KOPT-K1 (cell line): ENCODE measurements around the gene UPK3BL1.
"Not testable (repeated sequence)": the region's sequence is repeated elsewhere in the genome, so short reads cannot be mapped to it uniquely, and the experiment has no call there.

Experiments
- H3K27ac ChIP-seq: fragments of 200-600 bp; sonication (generic); 2 replicates; pipeline ENCODE4 v1.5.1; 2016; ENCODE audit warnings: antibody characterized with exemption, mild to moderate bottlenecking, low read depth, low read length; ENCODE audit not compliant: poor library complexity, severe bottlenecking
- H3K36me3 ChIP-seq: fragments of 200-600 bp; sonication (generic); 2 replicates; pipeline ENCODE4 v1.5.1; 2017; ENCODE audit warnings: antibody characterized with exemption, mild to moderate bottlenecking, low read length, moderate library complexity; ENCODE audit not compliant: insufficient read depth
- H3K9me3 ChIP-seq: fragments of 200-600 bp; sonication (generic); 2 replicates; pipeline ENCODE4 v1.5.1; 2017; ENCODE audit warnings: antibody characterized with exemption, low read length, mild to moderate bottlenecking; ENCODE audit not compliant: insufficient read depth, poor library complexity, severe bottlenecking

Gene UPK3BL1

DNA sequence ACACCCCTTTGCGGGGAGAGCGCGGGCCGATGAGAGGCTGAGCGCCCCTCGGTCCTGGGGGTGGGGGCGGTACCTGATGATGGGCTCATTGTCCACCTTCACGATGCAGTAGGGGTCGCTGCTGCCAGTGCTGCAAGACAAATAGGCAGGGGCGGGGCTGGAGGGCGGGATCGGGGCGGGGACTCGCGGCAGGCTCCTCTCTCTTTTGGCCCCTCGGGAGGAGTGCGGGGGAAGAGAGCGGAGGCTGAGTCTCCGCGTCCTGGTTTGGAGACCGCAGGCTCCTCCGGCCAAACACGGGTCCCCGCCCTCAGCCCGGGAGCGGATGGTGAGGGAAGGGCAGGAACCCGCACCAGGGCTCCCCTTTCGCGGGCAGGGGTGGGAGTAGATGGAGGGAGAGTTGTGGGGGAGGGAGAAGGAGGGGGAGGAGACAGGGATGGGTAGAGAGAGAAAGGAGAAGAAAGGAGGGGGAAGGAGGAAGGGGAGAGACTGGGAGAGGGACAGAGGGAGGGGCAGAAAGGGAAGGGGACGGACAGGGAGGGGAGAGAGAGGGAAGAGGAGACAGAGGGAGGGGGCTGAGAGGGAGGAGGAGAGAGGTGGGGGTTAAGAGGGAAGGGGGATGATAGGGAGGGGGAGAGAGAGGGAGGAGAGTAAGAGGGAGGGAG is 31.4 kb downstream of the UPK3BL1 start:
- H3K36me3 ChIP-seq, H3K9me3 ChIP-seq, H3K27ac ChIP-seq: not testable (repeated sequence)

DNA sequence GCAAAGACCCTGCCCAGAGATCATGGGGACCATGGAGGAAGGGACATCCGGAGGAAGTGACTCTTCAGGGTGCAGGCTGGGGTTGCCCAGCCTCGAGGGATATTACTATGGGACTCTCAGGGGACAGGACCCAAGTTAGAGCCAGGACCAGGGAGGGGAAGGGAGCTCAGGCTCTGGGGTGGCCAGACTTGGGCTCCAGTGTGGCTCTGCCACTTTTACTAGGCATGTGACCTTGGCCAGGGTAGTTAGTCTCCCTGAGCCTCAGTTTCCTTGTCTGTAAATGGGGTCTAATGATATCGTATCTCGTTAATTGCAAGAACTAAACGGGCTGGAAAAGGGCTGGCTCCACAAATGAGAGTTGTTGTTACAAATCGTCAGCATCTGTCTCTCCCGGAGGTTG is 32.1 kb downstream of the UPK3BL1 start:
- not testable (repeated sequence) for H3K27ac ChIP-seq, H3K36me3 ChIP-seq, H3K9me3 ChIP-seq

DNA sequence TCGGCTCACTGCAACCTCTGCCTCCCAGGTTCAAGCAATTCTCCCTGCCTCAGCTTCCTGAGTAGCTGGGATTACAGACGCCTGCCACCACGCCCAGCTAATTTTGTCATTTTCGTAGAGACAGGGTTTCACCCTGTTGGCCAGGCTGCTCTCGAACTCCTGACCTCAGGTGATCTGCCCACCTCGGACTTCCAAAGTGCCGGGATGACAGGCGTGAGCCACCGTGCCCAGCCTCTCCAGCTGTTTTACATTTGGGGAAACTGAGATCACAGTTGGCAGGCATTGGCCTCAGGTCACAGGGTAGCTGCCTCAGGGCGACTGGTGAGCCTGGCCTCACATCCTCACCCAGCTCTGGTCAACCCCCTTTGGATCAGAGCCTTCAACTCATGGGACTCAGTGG is 32.9 kb downstream of the UPK3BL1 start:
- H3K9me3 ChIP-seq, H3K27ac ChIP-seq: not testable (repeated sequence)

DNA sequence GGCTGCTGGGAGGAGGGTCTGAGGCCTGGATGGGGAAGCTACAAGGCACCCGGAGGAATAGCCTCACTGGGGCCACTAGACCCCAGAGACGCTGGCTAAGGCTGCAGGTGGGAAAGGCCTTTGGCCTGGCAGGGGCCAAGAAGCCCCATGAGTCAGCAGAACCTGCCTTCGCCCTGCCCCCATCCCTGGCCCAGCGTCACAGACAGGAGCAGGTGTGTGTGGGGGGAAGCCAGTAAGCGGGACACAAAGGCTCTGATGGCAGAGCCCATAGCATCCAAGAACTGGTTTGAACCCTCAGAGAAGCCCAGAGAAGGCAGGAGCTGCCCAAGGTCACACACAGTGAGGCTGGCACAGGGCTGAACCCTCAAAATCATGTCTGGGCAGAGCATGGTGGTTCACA is 35.7 kb downstream of the UPK3BL1 start:
- not testable (repeated sequence) for H3K27ac ChIP-seq

More for the DNA sequence above, 32.9 kb downstream of the UPK3BL1 start:
- H3K36me3 ChIP-seq, result not testable (repeated sequence)

DNA sequence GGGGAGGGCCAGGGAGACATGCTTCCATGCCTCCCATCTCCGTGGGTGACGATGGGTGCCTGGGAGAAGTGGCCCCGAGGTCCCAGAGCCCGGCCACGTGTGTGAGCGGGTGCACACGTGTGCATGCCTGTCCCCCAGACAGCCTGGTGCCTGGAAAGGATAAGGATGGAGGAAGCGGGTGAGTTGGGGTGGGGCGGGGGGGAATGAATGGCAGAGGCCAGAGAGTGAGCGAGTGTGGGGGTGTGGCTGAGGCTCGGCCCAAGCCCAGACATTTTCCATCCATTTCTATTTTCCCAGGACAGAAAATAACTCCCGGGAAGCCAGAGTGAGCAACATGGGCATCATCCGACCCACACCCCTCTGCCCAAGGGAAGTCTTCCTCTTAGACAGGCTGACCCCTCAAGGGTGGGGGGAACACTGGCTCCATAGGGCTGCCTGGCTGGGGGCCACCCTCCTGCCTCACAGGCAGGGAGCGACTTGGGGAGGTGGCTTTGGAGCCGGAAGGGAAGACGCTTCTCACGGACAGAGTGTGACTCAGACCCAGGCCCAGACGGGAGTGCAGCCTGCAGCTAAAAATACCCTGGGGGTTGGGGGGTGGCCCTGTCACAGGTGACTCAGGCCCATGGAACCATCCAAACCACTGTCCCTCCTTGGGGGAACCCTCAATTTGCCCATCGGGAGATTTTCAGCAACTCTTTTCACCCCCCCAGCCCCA is 38.0 kb downstream of the UPK3BL1 start:
- not testable (repeated sequence) for H3K27ac ChIP-seq, H3K36me3 ChIP-seq, H3K9me3 ChIP-seq

More for the DNA sequence above, 35.7 kb downstream of the UPK3BL1 start:
- H3K9me3 ChIP-seq, H3K36me3 ChIP-seq: not testable (repeated sequence)

DNA sequence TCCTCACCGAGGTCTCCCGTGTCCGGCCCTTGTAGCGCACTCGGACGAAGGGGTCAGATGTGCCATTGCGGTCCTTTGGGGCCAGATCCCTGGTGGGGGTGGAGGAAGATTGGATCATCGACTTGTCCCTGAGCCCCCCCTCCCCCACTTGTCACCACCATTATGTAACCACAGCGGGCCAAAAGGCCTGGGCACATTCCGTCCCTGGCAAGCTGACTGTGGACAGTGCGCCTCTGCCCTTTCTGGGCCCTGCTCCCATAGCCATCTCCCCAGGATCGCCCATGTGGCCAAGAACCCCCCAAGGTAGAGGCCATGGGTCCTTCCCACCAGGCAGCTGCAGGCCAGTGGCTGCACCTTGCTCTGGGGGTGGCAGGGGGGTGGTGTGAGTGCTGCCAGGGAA is 40.3 kb downstream of the UPK3BL1 start:
- not testable (repeated sequence) for H3K27ac ChIP-seq, H3K9me3 ChIP-seq, H3K36me3 ChIP-seq

DNA sequence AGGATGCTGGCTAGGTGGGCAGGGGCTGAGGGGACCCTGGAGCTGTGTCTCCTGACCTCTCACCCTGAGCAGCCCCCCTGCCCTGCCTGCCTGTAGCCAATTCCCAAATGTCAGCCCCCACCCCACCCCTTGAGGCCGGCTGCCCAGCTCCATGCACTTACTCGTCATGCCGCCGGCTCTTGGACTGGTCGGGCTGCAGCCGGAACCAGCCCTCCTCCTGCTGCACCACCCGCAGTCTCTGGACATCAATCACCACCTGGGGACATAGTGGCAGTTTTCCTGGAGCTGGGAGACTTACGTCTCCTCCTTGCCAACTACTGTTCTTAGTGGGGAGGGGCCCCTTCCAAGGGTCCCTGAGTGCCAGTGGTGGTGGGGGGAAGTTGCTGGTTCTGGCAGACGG is 42.9 kb downstream of the UPK3BL1 start:
- H3K9me3 ChIP-seq, H3K36me3 ChIP-seq, H3K27ac ChIP-seq: not testable (repeated sequence)

DNA sequence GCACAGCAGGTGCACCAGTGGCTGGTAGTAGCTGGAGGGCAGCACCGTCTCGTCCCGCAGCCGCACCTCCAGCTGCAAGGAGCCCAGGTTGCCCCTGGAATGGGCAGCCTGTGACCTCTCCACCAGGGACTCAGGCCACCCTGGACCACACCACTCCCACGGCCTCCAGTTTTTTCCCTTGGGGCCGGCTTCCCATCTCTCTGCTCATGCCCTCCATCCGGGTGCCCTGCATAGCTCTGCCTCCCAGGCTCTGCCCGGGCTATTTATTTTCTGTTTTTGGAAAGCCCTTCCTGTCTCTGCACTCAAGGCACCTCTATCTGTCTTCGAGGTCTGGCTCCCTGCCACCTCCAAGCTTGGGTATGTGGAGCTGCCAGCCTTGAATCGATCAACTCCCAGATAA is 46.6 kb downstream of the UPK3BL1 start:
- H3K27ac ChIP-seq, H3K9me3 ChIP-seq, H3K36me3 ChIP-seq: not testable (repeated sequence)

DNA sequence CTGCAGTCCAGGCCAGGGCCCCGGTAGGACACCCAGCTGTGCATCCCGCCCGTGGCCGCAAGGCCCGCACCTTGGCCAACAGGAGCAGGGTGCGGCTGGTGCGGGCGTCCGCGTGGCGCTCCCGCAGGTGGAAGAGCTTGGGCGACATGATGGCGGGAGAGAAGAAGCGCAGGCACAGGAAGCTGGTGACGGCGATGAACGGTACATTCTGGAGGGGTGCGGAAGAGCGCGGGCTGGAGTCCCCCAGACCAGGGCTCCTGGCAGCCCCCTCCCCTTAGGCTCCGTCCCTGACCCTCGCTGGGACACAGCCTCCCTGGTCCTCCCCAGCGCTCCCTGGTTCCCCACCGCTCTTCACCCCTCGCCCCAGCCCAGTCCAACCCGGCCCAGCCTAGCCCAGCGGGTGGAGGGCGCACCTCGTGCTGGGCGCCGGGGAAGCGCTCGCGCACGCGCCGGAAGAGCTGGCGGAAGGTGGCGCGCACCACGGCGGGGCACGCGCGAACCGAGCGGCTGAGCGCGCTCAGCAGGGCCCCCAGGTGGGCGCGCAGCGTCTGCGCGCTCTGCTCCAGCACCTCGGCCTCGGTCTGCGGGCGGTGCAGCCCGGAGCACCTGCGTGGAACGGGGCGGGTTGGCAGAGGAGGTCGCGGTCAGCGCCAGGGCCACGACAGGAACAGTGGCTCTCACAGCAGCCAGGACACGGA is 48.8 kb downstream of the UPK3BL1 start:
- not testable (repeated sequence) for H3K27ac ChIP-seq, H3K9me3 ChIP-seq, H3K36me3 ChIP-seq

DNA sequence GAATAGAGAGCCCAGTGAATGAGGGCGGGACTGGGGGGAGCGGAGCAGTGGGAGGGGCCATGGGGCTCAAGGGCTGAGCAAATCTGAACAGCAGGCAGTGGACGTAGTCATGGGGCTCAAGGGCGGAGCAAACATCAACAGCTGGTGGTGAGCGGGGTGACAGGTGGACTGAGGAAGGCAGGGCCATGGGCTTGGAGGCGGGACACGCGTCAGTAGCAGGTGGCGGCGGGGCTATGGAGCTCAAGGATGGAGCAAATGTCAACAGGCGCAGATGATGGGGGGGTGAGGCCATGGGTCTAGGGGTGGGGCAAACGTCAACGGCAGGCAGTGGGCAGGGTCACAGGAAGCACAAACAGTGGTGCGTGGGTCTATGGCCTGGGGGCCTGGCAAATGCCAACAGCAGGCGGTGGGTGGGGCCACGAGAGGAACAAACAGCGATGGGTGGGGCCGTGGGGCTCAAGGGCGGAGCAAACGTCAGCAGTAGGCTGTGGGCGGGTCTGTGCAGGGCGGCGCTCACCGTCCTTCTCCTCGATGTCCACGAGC is 50.0 kb downstream of the UPK3BL1 start:
- H3K27ac ChIP-seq, H3K36me3 ChIP-seq, H3K9me3 ChIP-seq: not testable (repeated sequence)

DNA sequence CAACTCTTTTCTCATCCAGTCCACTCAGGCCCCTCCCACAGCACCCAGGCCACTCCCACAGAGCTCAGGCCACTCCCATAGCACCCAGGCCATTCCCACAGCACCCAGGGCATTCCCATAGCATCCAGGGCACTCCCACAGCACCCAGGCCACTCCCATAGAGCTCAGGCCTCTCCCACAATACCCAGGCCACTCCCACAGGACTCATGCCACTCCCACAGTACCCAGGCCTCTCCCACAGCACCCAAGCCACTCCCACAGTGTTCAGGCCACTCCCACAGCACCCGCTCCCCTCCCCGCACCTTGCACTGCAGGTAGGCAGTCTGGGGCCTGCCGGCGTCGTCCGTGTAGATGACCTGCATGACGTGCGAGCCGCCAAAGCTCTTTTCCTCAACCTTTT is 52.7 kb downstream of the UPK3BL1 start:
- H3K27ac ChIP-seq, H3K9me3 ChIP-seq, H3K36me3 ChIP-seq: not testable (repeated sequence)
